ENCODE measurements around the gene ATP6V0C. TPM values are rescaled to one million over a fixed set of nuclear protein-coding genes. Genes with fewer than 3 reads are reported as not detected.

Gene ATP6V0C
- polyA plus RNA-seq, 1 donor from 2014 or later, result 100 TPM

DNA sequence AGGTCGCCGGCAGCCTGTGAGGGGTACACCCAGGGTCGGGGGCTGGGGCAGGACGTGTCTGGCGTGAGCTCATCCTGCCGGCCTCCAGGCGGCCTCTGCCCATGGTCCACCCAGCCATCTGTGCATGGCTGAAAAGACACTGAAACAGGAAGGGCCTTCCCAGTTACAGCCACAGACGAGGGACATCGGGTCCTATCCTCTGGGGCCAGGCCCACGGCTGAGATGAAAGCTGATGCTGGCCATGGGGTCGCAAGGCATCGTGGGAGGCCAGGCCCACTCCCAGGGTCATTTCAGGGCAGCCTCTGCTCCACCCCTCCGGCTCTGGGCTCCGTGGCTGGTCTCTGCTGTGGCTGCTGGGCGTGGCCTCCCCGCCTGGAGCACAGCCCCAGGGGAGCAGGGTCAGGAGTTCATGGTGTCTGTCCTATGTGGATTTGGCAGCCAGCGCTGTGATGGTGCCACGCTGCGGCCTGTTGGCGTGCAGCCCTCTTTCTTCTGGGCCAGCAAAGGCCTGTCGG, 16.6 kb upstream of the ATP6V0C start:
- Histone ChIP-seq H3K9me3 (ENCODE audit: low read length) (no peaks in the 10 kb centered on the region), H4K20me1 (ENCODE audit: insufficient read depth) (no peaks in the 10 kb centered on the region), H3K79me2 (replicated peaks; ENCODE audit: insufficient read depth, low read length) (no peaks in the 10 kb centered on the region), H3K36me3 (ENCODE audit: insufficient read depth, low read length) (no peaks in the 10 kb centered on the region), H3K4me2 (ENCODE audit: low read length) (no peak overlapping the region), H2AFZ (ENCODE audit: low read depth, low read length) (no peak overlapping the region), H3K4me3 (ENCODE audit: low read length) (no peak overlapping the region), H3K9ac (ENCODE audit: low read length) (no peak overlapping the region), H3K27ac (ENCODE audit: low read length) (no peak overlapping the region), H3F3A (ENCODE audit: insufficient read depth, low read length, poor library complexity, severe bottlenecking) (no peaks in the 10 kb centered on the region), H3K9me2 (ENCODE audit: insufficient read depth, low read length) (no peaks in the 10 kb centered on the region), H3K27me3 (ENCODE audit: insufficient read depth, low read depth, low read length) (no peaks in the 10 kb centered on the region)
- TF ChIP-seq SMC3 (conservative IDR thresholded peaks at IDR 0.05; ENCODE audit: poor library complexity), result no peak
- no peak for TF ChIP-seq RAD21 (conservative IDR thresholded peaks at IDR 0.05)
- TF ChIP-seq MXI1 (conservative IDR thresholded peaks at IDR 0.05; ENCODE audit: poor library complexity, severe bottlenecking), result no peak

DNA sequence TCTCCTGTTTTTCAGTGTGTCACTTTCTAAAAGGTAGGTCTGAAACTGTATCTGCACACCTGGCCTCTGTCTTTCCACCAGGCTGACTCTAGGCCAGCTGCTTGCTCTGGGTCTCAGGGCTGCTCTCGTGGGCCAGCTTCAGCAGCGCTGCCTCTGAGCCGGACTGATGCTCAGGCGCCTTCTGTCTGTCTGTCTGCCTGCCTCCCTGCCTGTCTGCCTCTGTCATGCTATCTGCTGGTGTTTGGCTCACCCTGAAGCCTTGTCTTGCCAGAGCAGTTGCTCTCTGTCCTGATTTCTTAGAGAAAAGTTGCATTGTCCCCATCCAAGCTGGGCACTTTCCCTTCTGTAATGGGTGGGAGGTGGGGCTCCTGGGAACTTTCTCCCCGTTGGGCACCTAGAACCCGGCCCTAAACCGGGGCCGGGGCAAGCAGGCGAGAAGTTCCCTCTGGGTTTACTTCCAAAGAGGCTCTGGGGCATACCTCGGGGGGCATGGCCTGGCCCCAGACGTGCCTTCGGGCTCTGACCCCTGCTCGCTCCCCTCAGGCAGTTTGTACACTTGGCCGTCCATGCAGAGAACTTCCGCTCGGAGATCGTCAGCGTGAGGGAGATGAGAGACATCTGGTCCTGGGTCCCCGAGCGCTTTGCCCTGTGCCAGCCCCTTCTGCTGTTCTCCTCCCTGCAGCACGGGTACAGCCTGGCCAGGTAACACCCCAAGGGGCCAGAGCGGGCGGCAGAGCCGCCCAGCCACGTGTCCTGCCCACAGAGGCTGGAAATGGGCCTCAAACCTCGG, 15.9 kb upstream of the ATP6V0C start:
- no peaks in the 10 kb centered on the region for H3K79me2 ChIP-seq (replicated peaks; ENCODE audit: insufficient read depth, low read length)
- no peaks in the 10 kb centered on the region for H3F3A ChIP-seq (ENCODE audit: insufficient read depth, low read length, poor library complexity, severe bottlenecking)
- H4K20me1 ChIP-seq (ENCODE audit: insufficient read depth), result no peaks in the 10 kb centered on the region
- no peaks in the 10 kb centered on the region for H3K9me3 ChIP-seq (ENCODE audit: low read length)
- no peak overlapping the region for H3K9ac ChIP-seq (ENCODE audit: low read length)
- no peaks in the 10 kb centered on the region for H3K27me3 ChIP-seq (ENCODE audit: insufficient read depth, low read depth, low read length)
- TF ChIP-seq SMC3 (conservative IDR thresholded peaks at IDR 0.05; ENCODE audit: poor library complexity), result no peak
- H3K36me3 ChIP-seq (ENCODE audit: insufficient read depth, low read length), result no peaks in the 10 kb centered on the region
- H3K4me3 ChIP-seq (ENCODE audit: low read length), result no peak overlapping the region
- no peak overlapping the region for H3K27ac ChIP-seq (ENCODE audit: low read length)
- no peak overlapping the region for H2AFZ ChIP-seq (ENCODE audit: low read depth, low read length)
- no peaks in the 10 kb centered on the region for H3K9me2 ChIP-seq (ENCODE audit: insufficient read depth, low read length)
- no peak overlapping the region for H3K4me2 ChIP-seq (ENCODE audit: low read length)

DNA sequence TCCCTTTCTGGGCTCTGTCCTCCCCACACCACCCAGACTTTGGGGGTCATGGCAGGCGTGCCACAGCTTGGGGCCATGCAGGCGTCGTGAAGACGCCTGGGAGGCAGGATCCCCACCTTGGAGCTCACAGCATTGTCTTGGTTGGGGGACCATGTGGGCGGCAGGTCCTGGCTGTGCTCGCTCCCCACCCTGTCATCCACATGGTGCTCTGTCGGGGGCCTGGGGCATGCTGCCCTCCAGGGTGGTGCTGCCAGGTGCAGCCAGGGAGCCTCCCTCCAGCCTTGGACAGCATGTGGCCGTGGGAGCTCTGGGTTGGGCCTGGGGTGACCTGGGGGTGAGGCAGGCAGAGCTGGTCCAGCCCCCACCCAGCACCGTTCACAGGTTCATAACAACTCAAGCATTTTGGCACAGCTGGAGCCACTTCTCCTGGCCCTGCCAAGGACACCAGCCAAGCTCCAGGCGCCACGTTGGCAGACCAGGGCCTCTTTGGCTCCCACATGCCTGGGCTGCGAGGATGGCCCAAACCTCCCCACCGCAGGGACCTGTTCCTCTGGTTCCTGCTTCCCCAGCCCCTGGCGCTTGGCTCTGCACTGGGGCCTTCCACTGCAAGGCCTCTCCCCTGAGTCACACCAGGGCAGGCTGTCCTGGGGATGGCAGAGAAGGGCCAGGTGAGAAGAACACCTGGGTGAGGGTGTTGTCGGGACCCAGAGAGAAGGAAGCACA, 15.1 kb upstream of the ATP6V0C start:
- H3F3A ChIP-seq (ENCODE audit: insufficient read depth, low read length, poor library complexity, severe bottlenecking), result no peaks in the 10 kb centered on the region
- H3K4me2 ChIP-seq (ENCODE audit: low read length), result no peak overlapping the region
- no peaks in the 10 kb centered on the region for H3K36me3 ChIP-seq (ENCODE audit: insufficient read depth, low read length)
- no peaks in the 10 kb centered on the region for H3K79me2 ChIP-seq (replicated peaks; ENCODE audit: insufficient read depth, low read length)
- no peak overlapping the region for H3K4me3 ChIP-seq (ENCODE audit: low read length)
- TF ChIP-seq TAF1 (IDR thresholded peaks at IDR 0.05; ENCODE audit: low read depth), result no peak
- TF ChIP-seq, protein P1, sequence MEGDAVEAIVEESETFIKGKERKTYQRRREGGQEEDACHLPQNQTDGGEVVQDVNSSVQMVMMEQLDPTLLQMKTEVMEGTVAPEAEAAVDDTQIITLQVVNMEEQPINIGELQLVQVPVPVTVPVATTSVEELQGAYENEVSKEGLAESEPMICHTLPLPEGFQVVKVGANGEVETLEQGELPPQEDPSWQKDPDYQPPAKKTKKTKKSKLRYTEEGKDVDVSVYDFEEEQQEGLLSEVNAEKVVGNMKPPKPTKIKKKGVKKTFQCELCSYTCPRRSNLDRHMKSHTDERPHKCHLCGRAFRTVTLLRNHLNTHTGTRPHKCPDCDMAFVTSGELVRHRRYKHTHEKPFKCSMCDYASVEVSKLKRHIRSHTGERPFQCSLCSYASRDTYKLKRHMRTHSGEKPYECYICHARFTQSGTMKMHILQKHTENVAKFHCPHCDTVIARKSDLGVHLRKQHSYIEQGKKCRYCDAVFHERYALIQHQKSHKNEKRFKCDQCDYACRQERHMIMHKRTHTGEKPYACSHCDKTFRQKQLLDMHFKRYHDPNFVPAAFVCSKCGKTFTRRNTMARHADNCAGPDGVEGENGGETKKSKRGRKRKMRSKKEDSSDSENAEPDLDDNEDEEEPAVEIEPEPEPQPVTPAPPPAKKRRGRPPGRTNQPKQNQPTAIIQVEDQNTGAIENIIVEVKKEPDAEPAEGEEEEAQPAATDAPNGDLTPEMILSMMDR (IDR thresholded peaks at IDR 0.05; ENCODE audit: poor library complexity, severe bottlenecking), result no peak
- H3K27ac ChIP-seq (ENCODE audit: low read length), result no peak overlapping the region
- H4K20me1 ChIP-seq (ENCODE audit: insufficient read depth), result no peaks in the 10 kb centered on the region
- H3K9me3 ChIP-seq (ENCODE audit: low read length), result no peaks in the 10 kb centered on the region
- H3K27me3 ChIP-seq (ENCODE audit: insufficient read depth, low read depth, low read length), result no peaks in the 10 kb centered on the region
- no peaks in the 10 kb centered on the region for H3K9me2 ChIP-seq (ENCODE audit: insufficient read depth, low read length)
- H3K9ac ChIP-seq (ENCODE audit: low read length), result no peak overlapping the region
- no peak overlapping the region for H2AFZ ChIP-seq (ENCODE audit: low read depth, low read length)

DNA sequence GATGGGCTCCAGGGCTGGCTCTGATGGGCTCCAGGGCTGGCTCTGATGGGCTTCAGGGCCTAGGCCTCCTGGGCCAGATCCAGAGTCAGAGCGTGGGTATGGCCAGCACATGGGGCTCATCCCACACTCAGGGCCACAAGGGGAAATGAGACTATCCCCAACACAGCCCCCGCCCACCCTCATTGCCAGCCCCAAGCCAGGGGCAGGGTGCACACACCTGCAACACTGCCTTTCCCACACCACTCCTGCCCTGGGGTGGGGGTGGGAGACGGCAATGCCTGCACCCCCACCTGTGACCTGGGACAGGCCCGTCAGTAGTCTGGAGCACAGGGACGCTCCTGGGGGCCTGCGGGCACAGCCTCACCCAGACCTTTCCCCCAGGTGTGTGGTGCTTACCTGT, 14.3 kb upstream of the ATP6V0C start:
- H3K36me3 ChIP-seq (ENCODE audit: insufficient read depth, low read length), result no peaks in the 10 kb centered on the region
- no peaks in the 10 kb centered on the region for H4K20me1 ChIP-seq (ENCODE audit: insufficient read depth)
- no peak overlapping the region for H3K9ac ChIP-seq (ENCODE audit: low read length)
- H3K4me3 ChIP-seq (ENCODE audit: low read length), result no peak overlapping the region
- H3K27ac ChIP-seq (ENCODE audit: low read length), result no peak overlapping the region
- no peaks in the 10 kb centered on the region for H3F3A ChIP-seq (ENCODE audit: insufficient read depth, low read length, poor library complexity, severe bottlenecking)
- H2AFZ ChIP-seq (ENCODE audit: low read depth, low read length), result no peak overlapping the region
- H3K9me2 ChIP-seq (ENCODE audit: insufficient read depth, low read length), result no peaks in the 10 kb centered on the region
- H3K79me2 ChIP-seq (replicated peaks; ENCODE audit: insufficient read depth, low read length), result no peaks in the 10 kb centered on the region
- H3K4me2 ChIP-seq (ENCODE audit: low read length), result no peak overlapping the region
- no peaks in the 10 kb centered on the region for H3K27me3 ChIP-seq (ENCODE audit: insufficient read depth, low read depth, low read length)
- no peaks in the 10 kb centered on the region for H3K9me3 ChIP-seq (ENCODE audit: low read length)
- TF ChIP-seq EP300 (conservative IDR thresholded peaks at IDR 0.05; ENCODE audit: poor library complexity, severe bottlenecking) (no peak), TAF1 (IDR thresholded peaks at IDR 0.05; ENCODE audit: low read depth) (no peak), MXI1 (conservative IDR thresholded peaks at IDR 0.05; ENCODE audit: poor library complexity, severe bottlenecking) (no peak), EZH2 (IDR thresholded peaks at IDR 0.05; ENCODE audit: borderline replicate concordance, insufficient read depth, low read length, poor library complexity, severe bottlenecking) (no peak)
- TF ChIP-seq, protein P2, sequence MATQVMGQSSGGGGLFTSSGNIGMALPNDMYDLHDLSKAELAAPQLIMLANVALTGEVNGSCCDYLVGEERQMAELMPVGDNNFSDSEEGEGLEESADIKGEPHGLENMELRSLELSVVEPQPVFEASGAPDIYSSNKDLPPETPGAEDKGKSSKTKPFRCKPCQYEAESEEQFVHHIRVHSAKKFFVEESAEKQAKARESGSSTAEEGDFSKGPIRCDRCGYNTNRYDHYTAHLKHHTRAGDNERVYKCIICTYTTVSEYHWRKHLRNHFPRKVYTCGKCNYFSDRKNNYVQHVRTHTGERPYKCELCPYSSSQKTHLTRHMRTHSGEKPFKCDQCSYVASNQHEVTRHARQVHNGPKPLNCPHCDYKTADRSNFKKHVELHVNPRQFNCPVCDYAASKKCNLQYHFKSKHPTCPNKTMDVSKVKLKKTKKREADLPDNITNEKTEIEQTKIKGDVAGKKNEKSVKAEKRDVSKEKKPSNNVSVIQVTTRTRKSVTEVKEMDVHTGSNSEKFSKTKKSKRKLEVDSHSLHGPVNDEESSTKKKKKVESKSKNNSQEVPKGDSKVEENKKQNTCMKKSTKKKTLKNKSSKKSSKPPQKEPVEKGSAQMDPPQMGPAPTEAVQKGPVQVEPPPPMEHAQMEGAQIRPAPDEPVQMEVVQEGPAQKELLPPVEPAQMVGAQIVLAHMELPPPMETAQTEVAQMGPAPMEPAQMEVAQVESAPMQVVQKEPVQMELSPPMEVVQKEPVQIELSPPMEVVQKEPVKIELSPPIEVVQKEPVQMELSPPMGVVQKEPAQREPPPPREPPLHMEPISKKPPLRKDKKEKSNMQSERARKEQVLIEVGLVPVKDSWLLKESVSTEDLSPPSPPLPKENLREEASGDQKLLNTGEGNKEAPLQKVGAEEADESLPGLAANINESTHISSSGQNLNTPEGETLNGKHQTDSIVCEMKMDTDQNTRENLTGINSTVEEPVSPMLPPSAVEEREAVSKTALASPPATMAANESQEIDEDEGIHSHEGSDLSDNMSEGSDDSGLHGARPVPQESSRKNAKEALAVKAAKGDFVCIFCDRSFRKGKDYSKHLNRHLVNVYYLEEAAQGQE (IDR thresholded peaks at IDR 0.05; ENCODE audit: borderline replicate concordance), result no peak
- TF ChIP-seq, protein P1 (IDR thresholded peaks at IDR 0.05; ENCODE audit: poor library complexity, severe bottlenecking), result no peak

All from neural cell (in vitro differentiated cells).